GM12873 (cell line): ENCODE results near the gene ZNF780A.

Experiments
- TF ChIP-seq, protein P1 (sequence below): IDR thresholded peaks from 2 replicates; pipeline ENCODE4 v1.5.1; 2012; ENCODE audit warnings: low read depth, mild to moderate bottlenecking, moderate library complexity, low read length, control low read depth; ENCODE audit not compliant: insufficient read depth; ENCODE audit errors: missing control alignments

The ZNF780A gene

DNA sequence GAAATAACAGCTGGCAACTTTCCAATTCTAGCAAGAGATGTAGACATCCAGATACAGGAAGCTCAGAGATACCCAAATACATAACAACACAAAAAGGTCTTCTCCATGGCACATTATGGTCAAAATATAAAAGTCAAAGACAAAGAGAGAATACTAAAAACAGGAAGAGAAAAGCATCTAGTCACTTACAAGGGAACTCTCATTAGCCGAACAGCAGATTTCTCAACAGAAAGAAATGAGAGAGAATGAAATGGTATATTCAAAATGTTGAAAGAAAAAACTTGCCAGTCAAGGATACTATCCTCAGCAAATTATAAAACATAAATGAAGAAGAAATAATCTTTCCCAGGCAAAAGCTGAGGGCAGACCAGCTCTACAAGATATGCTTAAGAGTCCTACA, 12.4 kb downstream of the ZNF780A start:
- TF ChIP-seq, protein P1, sequence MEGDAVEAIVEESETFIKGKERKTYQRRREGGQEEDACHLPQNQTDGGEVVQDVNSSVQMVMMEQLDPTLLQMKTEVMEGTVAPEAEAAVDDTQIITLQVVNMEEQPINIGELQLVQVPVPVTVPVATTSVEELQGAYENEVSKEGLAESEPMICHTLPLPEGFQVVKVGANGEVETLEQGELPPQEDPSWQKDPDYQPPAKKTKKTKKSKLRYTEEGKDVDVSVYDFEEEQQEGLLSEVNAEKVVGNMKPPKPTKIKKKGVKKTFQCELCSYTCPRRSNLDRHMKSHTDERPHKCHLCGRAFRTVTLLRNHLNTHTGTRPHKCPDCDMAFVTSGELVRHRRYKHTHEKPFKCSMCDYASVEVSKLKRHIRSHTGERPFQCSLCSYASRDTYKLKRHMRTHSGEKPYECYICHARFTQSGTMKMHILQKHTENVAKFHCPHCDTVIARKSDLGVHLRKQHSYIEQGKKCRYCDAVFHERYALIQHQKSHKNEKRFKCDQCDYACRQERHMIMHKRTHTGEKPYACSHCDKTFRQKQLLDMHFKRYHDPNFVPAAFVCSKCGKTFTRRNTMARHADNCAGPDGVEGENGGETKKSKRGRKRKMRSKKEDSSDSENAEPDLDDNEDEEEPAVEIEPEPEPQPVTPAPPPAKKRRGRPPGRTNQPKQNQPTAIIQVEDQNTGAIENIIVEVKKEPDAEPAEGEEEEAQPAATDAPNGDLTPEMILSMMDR = no peak

- TF ChIP-seq, protein P1 = no peak
These were observed 20.7 kb downstream of the ZNF780A start for GRCh38 chr19:40070058-40070457.

GRCh38 chr19:40059624-40060023, 31.1 kb downstream of the ZNF780A start:
- TF ChIP-seq, protein P1 = no peak

DNA sequence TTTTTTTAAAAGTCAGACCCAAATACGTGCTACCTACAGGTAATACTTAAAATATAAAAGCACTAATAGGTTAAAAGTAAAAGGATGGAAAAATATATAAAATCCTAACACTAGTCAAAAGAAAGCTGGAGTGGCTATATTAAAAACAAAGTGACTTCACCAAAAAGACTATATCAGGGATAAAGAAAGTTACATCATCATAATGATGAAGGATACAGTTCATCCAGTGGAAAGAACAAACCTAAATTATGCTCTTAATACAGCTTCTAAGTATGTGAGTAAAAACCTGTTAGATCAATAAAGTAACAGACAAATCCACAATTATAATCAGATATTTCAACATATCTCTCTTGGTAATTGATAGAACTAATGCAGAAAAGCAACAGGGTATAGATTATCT, 33.6 kb downstream of the ZNF780A start:
- TF ChIP-seq, protein P1 = no peak

DNA sequence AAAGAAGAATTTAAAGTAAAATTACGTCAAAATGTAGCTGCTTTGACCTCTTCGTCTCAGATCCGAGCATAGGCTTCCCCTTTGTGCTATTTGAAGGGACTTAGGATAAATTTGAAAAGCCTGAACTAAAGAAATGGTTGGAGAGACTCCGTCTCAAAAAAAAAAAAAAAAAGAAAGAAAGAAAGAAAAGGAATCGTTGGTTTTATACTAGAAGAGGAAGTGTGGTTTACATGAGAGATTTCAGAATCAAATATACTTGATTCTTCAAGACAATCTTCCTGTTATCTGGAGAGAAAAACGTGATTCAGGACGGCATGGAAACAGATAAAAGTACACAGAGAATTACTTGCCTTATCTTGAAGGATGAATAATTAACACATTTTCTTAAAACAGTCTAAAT, 34.2 kb downstream of the ZNF780A start:
- TF ChIP-seq, protein P1 = no peak

DNA sequence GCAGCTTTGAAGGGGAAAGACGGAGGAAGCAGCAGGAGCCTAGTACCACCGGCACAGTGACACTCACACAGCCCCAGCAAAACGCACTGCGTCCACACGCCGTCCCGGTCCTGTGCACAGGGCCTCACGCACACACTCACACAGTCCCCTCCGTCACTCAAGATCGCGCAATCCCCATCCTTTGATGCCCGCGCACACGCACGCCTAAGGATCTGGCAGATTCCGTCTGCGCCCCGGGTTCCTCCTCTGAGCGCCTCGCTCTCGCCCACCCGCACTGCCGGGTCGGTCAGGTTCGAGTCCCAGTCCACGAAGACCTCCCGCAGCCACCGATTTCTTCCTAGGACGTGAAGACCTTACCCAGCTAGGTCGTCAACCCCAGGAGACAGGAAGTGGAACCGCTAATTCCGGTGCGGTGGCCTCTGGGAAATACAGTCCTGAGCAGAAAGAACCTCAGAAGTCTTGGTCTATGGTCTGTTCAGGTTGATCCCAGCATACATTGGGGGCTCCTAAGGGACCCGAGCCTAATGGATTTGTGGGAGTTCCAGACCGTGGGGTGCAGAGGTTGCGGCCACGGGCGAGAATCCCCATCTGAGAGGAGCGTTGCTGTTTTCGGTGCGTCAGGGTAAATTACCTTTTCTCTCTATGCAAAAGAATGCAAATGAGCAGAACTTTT, 34.8 kb downstream of the ZNF780A start, which contains the start of gene ZNF780B:
Gene ZNF780B (minus strand): TSS at position 400 of the 673 bp plus-strand sequence. CDS start 5,899 bp downstream, outside the sequence.
- TF ChIP-seq, protein P1 = no peak

GRCh38 chr19:40055049-40055448, 35.7 kb downstream of the ZNF780A start:
- TF ChIP-seq, protein P1 = no peak
